GM18868 (cell line): Measurements from ENCODE around the gene SH2D3C.

Experiments used
- ATAC-seq: cut with Tn5 transposase; IDR thresholded peaks from one replicate; pipeline ENCODE4 v1.9.1; 2021; ENCODE audit warnings: mild to moderate bottlenecking, moderate library complexity; ENCODE audit not compliant: unreplicated experiment

Gene SH2D3C

GRCh38 chr9:127809002-127809539 lies 30.6 kb upstream of the SH2D3C start:
- no peak for ATAC-seq

DNA sequence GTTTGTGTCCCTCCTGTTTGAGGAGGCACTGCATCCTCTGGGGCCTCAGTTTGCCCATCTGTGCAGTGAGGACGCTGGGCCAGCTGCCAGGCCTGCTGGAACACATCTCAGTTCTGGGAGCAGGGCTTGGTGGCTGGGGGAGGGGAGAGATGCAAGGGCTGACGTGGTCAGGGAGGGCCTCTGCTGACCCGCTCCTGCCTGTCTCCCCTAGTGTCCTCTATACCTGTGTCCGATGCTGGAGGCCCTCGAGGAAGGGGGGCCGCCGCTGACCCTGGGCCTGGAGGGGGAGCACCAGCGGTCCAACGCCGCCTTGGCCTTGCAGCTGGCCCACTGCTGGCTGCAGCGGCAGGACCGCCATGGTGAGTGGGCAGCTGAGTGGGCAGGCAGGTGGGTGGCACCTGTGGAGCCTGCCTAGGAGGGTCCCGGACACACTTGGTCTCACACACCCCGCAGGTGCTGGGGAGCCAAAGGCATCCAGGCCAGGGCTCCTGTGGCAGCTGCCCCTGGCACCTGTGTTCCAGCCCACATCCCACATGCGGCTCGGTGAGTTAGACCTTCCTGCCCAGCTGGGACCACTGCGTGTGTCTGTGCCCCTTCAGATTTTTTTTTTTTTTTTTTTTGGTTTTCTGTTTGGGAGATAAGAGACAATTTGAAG lies 30.0 kb upstream of the SH2D3C start:
- ATAC-seq, result no peak

GRCh38 chr9:127806871-127807270 lies 28.4 kb upstream of the SH2D3C start:
- ATAC-seq, result no peak

DNA sequence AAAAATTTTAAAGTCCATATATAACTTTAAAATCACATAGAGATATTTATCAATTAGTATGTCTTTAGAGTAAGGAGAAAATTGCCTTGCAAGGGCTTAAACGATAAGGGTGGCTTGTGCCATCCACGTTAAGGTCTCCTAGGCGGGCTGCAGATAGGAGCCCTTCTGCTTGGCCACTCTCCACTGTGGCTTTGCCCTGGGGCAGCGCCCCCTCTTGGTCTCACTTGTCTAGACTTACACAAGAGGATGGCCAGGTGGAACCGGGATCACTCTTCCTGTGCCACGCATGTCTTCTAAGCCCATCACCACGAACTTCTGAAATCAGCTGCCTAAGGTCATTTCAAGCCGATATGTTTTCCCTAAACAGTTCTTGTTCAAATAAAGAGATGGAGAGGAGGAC lies 27.2 kb upstream of the SH2D3C start:
- no peak for ATAC-seq

DNA sequence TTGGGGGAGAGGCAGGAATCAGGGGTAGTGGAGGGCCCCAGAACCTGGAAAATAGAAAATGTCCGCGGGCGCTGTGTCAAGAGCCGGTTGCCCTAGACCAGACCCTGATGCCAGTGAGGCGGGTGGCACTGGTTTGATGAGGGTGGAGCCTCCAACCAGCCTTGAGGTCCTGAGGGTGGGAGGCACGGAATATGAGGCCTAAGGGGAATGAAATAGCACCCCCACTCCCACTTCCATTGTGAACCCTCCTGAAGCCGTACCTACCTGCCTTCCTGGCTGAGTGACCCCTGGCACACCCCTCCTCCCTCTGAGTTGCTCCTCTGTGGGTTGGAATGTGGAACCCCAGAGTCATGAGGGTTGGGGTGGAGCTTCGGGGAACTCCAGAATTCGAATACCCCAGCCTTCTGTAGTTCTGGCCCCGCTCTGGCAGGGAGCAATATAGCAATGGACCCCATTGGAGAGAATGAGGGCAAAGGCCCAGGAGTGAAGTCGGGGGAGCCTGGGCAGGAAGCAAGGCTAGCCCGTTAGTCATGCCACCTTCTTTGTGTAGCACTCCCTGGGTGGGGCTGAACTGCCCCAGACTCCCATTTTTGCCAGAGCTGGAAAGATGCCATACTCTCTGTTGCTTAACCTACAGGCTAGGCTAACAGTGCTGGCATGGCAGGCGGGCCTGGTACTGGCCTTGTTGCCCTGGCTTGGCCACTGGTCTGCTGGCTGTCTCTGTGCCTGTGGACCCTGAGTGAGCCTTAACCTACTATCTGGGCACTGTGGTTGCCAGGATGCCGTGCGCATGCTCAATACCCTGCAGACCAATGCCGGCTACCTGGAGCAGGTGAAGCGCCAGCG lies 25.3 kb upstream of the SH2D3C start:
- no peak for ATAC-seq

DNA sequence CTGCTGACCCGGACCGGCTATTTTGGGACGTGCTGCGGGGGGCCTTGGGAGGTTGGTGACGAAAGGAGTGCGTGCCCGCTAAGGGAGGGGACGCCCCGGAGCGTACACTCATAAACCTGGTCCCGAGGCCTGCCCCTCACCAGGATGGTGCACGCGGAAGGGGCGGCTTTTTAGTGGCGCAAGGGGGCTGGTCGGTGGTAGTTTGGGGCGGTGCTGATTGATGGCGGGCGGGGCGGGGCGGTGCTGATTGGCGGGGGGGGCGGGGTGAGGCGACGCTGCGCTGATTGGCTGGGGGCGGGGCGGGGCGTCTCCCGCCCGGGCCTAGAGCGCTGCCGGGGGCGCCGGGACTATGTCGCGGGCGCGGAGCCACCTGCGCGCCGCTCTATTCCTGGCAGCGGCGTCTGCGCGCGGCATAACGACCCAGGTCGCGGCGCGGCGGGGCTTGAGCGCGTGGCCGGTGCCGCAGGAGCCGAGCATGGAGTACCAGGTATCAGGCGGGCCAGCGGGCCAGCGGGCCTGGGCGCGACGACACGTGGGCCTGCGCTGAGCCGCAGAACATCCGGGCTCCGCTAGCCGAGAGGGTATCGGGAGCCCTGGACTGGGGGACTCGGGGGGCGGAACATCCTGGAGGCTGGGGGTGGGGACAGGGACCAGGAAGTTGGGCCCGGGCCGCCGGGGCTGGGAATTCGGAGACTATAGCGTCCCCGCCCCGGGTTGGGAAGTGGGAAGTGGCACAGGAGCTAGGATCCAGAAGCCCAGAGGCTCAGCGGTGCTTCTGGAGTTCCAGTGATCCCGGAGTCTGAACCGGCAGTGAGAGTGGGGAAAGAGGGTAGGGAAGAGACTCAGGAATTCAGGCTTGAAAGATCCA lies 24.3 kb upstream of the SH2D3C start, which contains the start of gene FPGS:
Gene FPGS (plus strand): TSS at position 307 of the 868 bp plus-strand sequence. CDS start 43 bp downstream, at position 350.
- peak; percentile 78 for ATAC-seq

GRCh38 chr9:127801955-127802575 lies 23.6 kb upstream of the SH2D3C start:
- no peak for ATAC-seq

DNA sequence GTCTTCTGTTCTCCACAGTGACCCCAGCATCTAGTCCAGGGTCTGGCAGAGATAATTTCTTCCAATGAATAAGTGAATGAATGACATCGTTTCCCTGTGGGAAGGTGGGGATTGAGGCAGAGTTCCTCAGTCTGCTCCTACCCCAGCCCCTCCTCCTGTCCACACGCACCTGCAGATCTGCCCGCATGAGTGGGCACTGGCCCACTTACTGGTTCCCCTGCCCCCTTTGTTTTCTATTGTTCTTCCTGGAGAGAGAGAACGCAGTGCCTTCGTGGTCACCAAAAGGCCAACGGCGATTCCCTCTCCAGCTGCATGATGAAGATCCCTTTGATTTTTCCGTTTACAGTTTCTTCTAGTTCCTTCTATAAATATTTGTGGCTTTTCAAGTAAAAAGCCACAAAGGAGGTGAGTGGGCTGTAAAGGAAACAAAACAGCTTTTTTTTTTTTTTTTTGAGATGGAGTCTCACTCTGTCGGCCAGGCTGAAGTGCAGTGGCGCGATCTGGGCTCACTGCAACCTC lies 18.4 kb upstream of the SH2D3C start:
- ATAC-seq, result no peak

DNA sequence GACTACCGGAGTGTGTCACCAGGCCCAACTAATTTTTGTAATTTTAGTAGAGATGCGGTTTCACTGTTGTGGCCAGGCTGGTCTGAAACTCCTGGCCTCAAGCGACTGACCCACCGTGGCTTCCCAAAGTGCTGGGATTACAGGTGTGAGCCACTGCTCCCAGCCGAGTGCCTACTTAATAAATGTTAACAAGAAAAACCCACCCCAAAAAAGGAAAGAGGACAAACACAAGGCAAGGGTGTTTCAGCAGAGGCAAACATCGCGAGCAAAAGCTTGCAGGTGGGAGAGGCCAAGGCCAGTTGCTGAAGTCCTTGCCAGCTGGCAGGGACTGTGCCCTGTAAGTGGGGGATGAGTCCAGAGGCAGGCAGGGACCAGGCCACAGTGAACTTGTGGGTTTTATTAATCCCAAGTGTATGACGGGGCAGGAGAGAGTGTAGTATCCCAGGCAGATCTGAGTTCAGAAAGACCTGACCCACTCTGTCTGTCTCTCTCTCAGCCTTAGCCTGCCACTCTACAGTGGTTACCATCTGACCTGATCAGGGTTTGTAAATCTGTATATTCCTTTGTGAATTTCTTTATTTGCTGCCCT lies 17.9 kb upstream of the SH2D3C start:
- no peak for ATAC-seq

GRCh38 chr9:127794001-127794791 lies 15.7 kb upstream of the SH2D3C start:
- no peak for ATAC-seq

GRCh38 chr9:127793093-127793708 lies 14.7 kb upstream of the SH2D3C start:
- no peak for ATAC-seq

DNA sequence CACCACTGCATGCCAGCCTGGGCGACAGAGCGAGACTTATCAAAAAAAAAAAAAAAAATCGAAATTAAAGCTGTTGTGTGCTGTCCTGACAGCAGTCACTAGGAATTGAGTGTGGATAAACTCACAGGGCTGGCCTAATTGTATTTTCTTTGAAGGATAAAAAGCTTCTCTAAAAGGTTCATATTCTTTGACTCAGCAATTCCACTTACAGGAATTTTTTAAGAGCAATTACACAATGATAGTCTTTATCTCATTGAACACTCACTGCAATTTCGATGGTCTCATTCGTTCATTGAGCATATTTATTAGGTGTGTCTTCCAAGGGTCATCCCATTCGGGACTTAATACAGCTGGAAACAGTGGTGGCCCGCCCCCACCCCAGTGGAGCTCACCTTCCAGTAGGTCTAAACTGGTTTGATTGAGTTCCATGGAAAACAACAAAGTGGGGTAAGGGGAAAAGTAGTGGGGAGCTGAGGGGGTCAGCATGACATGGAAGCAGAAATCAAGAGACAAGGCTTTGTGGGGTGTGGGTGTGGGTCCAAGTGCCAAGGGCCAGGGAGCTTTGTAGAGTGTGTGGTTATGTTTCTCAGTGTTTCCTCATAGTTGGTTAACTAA lies 14.1 kb upstream of the SH2D3C start:
- no peak for ATAC-seq

- ATAC-seq, result no peak
These were observed 12.6 kb upstream of the SH2D3C start for GRCh38 chr9:127791085-127791484.

DNA sequence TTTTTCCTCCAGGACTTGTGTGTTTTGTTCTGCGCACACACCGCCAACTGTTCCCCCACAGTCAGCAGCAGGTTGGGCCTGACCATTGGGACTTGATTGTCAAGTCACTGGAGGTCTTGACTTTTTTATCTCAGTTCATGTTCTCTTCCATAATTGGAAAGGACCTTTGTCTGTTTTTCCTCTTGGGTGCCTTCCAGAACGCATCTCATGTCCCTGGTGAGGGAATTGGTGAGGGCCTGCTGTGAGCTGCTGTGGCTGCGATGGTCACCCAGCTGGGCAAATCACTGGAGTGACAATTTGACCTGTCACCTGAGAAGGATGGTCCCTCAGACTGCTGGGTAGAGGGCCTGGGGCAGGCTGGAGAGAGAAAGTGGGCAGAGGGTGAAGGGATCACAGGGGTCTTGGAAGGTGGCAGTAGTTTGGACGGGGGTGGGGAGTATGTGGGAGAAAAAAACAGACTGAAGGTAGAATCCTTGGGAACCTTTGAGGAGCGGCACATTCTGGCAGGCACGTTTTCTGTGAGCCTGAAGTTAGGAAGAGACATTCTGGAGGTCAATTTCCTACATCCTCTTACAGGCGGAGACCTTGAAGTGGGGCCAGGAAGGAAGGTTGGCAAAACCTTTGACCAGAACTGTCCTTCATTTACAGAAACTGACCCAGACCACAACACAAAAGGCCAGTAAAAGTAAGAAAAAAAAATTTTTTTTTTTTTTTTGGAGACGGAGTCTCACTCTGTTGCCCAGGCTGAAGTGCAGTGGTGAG lies 11.8 kb upstream of the SH2D3C start:
- no peak for ATAC-seq

- ATAC-seq, result no peak
These were observed 10.7 kb upstream of the SH2D3C start for GRCh38 chr9:127789179-127789578.

- no peak for ATAC-seq
These were observed 10.0 kb upstream of the SH2D3C start for GRCh38 chr9:127788337-127789011.

DNA sequence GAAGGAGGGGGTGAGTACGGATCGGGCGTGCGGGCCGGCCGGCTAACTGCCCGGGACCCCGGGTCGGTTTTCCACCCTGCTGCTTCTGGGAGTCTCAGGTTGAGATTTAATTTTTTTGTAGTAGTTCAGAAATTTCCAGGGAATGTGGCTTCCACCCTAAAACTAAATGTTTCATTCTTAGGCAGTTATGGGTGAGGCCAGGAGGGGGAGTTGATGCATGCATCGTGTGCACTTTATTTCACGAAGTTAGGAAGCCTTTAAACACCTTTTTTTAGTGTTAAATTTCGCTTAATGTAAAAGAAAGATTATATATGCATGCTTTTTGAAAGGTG lies 8.3 kb upstream of the SH2D3C start:
- no peak for ATAC-seq
